ENCODE data around the gene UBE2O.
A peak's percentile ranks its signal among the peaks of the same experiment; 100 is the strongest.

The UBE2O gene

DNA sequence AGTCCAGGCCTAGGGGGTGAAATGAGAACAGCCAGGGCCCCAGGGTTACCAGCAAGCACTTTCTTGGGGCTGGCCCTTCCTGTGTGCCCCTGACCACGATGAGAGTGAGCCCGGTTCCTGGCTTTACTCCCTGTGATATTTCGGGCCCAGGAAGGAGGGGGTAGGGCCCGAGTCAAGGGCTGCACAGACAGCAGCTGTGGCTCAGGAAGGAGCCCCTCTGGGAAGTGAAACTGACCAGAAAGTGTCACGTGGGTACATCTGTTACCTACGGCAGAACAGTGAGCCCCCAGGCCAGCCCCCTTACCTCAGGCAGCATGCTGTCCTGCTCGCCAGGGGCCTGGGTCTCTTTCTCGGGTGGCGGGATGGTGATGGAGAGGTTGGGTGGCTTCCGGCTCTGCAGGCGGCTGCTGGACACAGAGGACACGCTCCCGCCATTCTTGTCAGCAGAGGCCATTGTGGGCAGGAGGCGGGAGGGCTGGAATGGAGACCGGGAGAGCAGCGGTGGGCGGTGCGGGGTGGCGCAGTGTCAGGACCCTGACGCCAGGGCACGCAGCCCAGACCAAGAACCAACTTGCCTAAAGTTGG lies 28.2 kb upstream of the UBE2O start:
- Histone ChIP-seq H3K27ac (ENCODE audit: extremely low read depth, low read depth, low read length) (no peak overlapping the region), H3K36me3 (ENCODE audit: control insufficient read depth in 2 of 2, insufficient read depth in 1 of 2, low read length in 2 of 2) (no peaks in the 10 kb centered on the region), H3K4me3 (ENCODE audit: low read depth, low read length) (no peak overlapping the region), H3K4me1 (ENCODE audit: control insufficient read depth, insufficient read depth, low read length) (no peaks in the 10 kb centered on the region), H3K9me3 (ENCODE audit: control insufficient read depth, insufficient read depth, low read depth, low read length) (no peaks in the 10 kb centered on the region)
- CTCF ChIA-PET, result interaction anchor here (1.0 kb wide), 1 partner anchor 66 kb away, joined by 3 read pairs; no protein-coding TSS in a partner anchor
- no peak for TF ChIP-seq SP7 (tag by site-specific recombination; IDR thresholded peaks at IDR 0.05)
- TF ChIP-seq, protein P1, sequence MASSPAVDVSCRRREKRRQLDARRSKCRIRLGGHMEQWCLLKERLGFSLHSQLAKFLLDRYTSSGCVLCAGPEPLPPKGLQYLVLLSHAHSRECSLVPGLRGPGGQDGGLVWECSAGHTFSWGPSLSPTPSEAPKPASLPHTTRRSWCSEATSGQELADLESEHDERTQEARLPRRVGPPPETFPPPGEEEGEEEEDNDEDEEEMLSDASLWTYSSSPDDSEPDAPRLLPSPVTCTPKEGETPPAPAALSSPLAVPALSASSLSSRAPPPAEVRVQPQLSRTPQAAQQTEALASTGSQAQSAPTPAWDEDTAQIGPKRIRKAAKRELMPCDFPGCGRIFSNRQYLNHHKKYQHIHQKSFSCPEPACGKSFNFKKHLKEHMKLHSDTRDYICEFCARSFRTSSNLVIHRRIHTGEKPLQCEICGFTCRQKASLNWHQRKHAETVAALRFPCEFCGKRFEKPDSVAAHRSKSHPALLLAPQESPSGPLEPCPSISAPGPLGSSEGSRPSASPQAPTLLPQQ (tag by site-specific recombination; IDR thresholded peaks at IDR 0.05), result no peak
- TF ChIP-seq ZNF341 (tag by site-specific recombination; IDR thresholded peaks at IDR 0.05; ENCODE audit: low read depth), result 0 out of 2 replicates have a peak, but pooled peaks have one; percentile 30
- POLR2A ChIA-PET, result interaction anchor here (0.9 kb wide), 1 partner anchor 20 kb away, joined by 3 read pairs; no protein-coding TSS in a partner anchor

DNA sequence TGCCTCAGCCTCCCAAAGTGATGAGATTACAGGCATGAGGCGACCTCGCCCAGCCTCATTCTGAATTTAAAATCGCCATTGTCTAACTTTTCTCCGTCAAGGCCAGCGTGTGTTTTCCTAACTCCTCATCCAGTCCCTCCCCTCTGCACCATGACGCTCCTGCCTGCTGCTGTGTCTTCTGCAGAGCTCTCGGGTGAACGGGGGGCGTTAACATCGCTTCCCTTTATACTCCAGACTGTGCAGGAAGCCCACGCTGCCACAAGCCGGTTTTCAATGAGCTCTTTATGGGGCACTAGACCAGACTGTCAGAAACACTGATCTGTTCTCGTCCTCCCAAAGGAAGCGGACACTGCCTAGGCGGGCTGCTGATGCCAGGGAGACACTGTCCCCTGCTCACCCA lies 27.7 kb upstream of the UBE2O start:
- Histone ChIP-seq H3K27ac (ENCODE audit: extremely low read depth, low read depth, low read length) (no peak overlapping the region), H3K4me1 (ENCODE audit: control insufficient read depth, insufficient read depth, low read length) (no peaks in the 10 kb centered on the region), H3K36me3 (ENCODE audit: control insufficient read depth in 2 of 2, insufficient read depth in 1 of 2, low read length in 2 of 2) (no peaks in the 10 kb centered on the region), H3K9me3 (ENCODE audit: control insufficient read depth, insufficient read depth, low read depth, low read length) (no peaks in the 10 kb centered on the region), H3K4me3 (ENCODE audit: low read depth, low read length) (no peak overlapping the region)
- POLR2A ChIA-PET, result interaction anchor here (0.9 kb wide), 1 partner anchor 21 kb away, joined by 3 read pairs; no protein-coding TSS in a partner anchor
- TF ChIP-seq ZNF404 (tag by site-specific recombination; IDR thresholded peaks at IDR 0.05), result no peak
- no peak for TF ChIP-seq FEZF1 (tag by site-specific recombination; IDR thresholded peaks at IDR 0.05)
- TF ChIP-seq, protein P2, sequence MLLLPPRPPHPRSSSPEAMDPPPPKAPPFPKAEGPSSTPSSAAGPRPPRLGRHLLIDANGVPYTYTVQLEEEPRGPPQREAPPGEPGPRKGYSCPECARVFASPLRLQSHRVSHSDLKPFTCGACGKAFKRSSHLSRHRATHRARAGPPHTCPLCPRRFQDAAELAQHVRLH (tag by site-specific recombination; IDR thresholded peaks at IDR 0.05), result no peak
- no peak for TF ChIP-seq ZNF48 (tag by site-specific recombination; IDR thresholded peaks at IDR 0.05)
- TF ChIP-seq ZNF621 (tag by site-specific recombination; IDR thresholded peaks at IDR 0.05), result no peak
- no peak for TF ChIP-seq KLF16 (tag by site-specific recombination; IDR thresholded peaks at IDR 0.05)
- no peak for TF ChIP-seq ZNF433 (tag by site-specific recombination; IDR thresholded peaks at IDR 0.05; ENCODE audit: low read depth)
- no peak for TF ChIP-seq ZNF133 (tag by site-specific recombination; IDR thresholded peaks at IDR 0.05)
- no peak for TF ChIP-seq SCRT2 (tag by site-specific recombination; IDR thresholded peaks at IDR 0.05)
- no peak for TF ChIP-seq ZNF701 (tag by site-specific recombination; IDR thresholded peaks at IDR 0.05)
- no peak for TF ChIP-seq ZNF561 (tag by site-specific recombination; IDR thresholded peaks at IDR 0.05; ENCODE audit: borderline replicate concordance)
- no peak for TF ChIP-seq KLF10 (tag by site-specific recombination; IDR thresholded peaks at IDR 0.05)
- TF ChIP-seq HOXD13 (CRISPR knock-in tag; IDR thresholded peaks at IDR 0.05; ENCODE audit: borderline replicate concordance), result no peak
- no peak for TF ChIP-seq ZNF747 (tag by site-specific recombination; IDR thresholded peaks at IDR 0.05)
- TF ChIP-seq ZBTB8A (tag by site-specific recombination; IDR thresholded peaks at IDR 0.05), result no peak
- no peak for TF ChIP-seq ZNF677 (tag by site-specific recombination; IDR thresholded peaks at IDR 0.05)
- TF ChIP-seq ZNF585B (tag by site-specific recombination; IDR thresholded peaks at IDR 0.05), result no peak
- TF ChIP-seq, protein P3, sequence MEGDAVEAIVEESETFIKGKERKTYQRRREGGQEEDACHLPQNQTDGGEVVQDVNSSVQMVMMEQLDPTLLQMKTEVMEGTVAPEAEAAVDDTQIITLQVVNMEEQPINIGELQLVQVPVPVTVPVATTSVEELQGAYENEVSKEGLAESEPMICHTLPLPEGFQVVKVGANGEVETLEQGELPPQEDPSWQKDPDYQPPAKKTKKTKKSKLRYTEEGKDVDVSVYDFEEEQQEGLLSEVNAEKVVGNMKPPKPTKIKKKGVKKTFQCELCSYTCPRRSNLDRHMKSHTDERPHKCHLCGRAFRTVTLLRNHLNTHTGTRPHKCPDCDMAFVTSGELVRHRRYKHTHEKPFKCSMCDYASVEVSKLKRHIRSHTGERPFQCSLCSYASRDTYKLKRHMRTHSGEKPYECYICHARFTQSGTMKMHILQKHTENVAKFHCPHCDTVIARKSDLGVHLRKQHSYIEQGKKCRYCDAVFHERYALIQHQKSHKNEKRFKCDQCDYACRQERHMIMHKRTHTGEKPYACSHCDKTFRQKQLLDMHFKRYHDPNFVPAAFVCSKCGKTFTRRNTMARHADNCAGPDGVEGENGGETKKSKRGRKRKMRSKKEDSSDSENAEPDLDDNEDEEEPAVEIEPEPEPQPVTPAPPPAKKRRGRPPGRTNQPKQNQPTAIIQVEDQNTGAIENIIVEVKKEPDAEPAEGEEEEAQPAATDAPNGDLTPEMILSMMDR (tag by site-specific recombination; IDR thresholded peaks at IDR 0.05), result no peak
- no peak for TF ChIP-seq ZNF23 (tag by site-specific recombination; IDR thresholded peaks at IDR 0.05; ENCODE audit: borderline replicate concordance)
- CTCF ChIA-PET, result interaction anchor here (0.7 to 1.5 kb wide), 3 partner anchors 13 to 66 kb away, joined by 3 to 4 read pairs (median 3); no protein-coding TSS in a partner anchor
